Ishikawa (cell line): ENCODE data around the gene PARD3B.

Experiments
- CEBPB ChIP-seq: IDR thresholded peaks from 2 replicates; pipeline ENCODE4 v1.6.1; 2012
- CREB1 ChIP-seq: IDR thresholded peaks from 2 replicates; pipeline ENCODE4 v1.6.1; 2012; ENCODE audit warnings: low read depth
- EGR1 ChIP-seq: IDR thresholded peaks from 2 replicates; pipeline ENCODE4 v1.6.1; 2012
- EP300 ChIP-seq: IDR thresholded peaks from 2 replicates; pipeline ENCODE4 v1.6.1; 2012; ENCODE audit warnings: borderline replicate concordance
- FOXM1 ChIP-seq: IDR thresholded peaks from 2 replicates; pipeline ENCODE4 v1.6.1; 2012; ENCODE audit warnings: low read depth, borderline replicate concordance
- NFIC ChIP-seq: IDR thresholded peaks from 2 replicates; pipeline ENCODE4 v1.6.1; 2012
- RAD21 ChIP-seq: IDR thresholded peaks from 2 replicates; pipeline ENCODE4 v1.6.1; 2012; ENCODE audit warnings: low read depth
- TAF1 ChIP-seq: IDR thresholded peaks from 2 replicates; pipeline ENCODE4 v1.6.1; 2012; ENCODE audit warnings: low read depth, mild to moderate bottlenecking
- TCF12 ChIP-seq: IDR thresholded peaks from 2 replicates; pipeline ENCODE4 v1.6.1; 2012; ENCODE audit warnings: low read depth
- TEAD4 ChIP-seq: IDR thresholded peaks from 2 replicates; pipeline ENCODE4 v1.6.1; 2012
- YY1 ChIP-seq: IDR thresholded peaks from 2 replicates; pipeline ENCODE4 v1.6.1; 2012; ENCODE audit warnings: low read depth
- ZBTB7A ChIP-seq: IDR thresholded peaks from 2 replicates; pipeline ENCODE4 v1.6.1; 2012; ENCODE audit warnings: low read depth
- TF ChIP-seq, protein P1 (sequence below): IDR thresholded peaks from 2 replicates; pipeline ENCODE4 v1.6.1; 2012; ENCODE audit warnings: low read depth, mild to moderate bottlenecking
- TF ChIP-seq, protein P2 (sequence below): IDR thresholded peaks from 2 replicates; pipeline ENCODE4 v1.6.1; 2012
- TF ChIP-seq, protein P3 (sequence below): IDR thresholded peaks from 2 replicates; pipeline ENCODE4 v1.6.1; 2012

The PARD3B gene

DNA sequence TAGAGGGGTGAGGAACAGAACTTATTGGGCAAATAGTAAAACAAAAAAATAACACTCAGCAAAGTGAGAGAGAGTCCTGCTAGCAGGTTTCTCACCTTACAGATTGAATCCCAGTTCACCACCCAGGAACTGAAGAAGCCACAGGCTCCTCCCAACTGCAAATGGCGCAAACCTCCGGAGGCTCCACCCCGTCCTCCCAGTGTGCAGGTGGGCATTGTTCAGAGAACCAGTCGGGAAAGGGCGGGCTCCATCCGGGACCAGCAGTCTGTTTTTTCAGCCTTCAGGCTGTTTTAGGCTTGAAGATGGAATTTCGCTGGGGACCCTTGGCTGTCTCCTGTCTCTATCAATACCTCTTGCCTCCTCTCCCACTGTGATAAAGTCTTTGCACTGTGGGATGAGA lies 317.5 kb downstream of the PARD3B start:
- TF ChIP-seq, protein P1, sequence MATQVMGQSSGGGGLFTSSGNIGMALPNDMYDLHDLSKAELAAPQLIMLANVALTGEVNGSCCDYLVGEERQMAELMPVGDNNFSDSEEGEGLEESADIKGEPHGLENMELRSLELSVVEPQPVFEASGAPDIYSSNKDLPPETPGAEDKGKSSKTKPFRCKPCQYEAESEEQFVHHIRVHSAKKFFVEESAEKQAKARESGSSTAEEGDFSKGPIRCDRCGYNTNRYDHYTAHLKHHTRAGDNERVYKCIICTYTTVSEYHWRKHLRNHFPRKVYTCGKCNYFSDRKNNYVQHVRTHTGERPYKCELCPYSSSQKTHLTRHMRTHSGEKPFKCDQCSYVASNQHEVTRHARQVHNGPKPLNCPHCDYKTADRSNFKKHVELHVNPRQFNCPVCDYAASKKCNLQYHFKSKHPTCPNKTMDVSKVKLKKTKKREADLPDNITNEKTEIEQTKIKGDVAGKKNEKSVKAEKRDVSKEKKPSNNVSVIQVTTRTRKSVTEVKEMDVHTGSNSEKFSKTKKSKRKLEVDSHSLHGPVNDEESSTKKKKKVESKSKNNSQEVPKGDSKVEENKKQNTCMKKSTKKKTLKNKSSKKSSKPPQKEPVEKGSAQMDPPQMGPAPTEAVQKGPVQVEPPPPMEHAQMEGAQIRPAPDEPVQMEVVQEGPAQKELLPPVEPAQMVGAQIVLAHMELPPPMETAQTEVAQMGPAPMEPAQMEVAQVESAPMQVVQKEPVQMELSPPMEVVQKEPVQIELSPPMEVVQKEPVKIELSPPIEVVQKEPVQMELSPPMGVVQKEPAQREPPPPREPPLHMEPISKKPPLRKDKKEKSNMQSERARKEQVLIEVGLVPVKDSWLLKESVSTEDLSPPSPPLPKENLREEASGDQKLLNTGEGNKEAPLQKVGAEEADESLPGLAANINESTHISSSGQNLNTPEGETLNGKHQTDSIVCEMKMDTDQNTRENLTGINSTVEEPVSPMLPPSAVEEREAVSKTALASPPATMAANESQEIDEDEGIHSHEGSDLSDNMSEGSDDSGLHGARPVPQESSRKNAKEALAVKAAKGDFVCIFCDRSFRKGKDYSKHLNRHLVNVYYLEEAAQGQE, result no peak
- TF ChIP-seq ZBTB7A (no peak), CREB1 (no peak), EP300 (no peak), EGR1 (no peak), TAF1 (no peak), NFIC (no peak), TCF12 (no peak), TEAD4 (no peak), YY1 (no peak), RAD21 (no peak), CEBPB (no peak)
- TF ChIP-seq, protein P2, sequence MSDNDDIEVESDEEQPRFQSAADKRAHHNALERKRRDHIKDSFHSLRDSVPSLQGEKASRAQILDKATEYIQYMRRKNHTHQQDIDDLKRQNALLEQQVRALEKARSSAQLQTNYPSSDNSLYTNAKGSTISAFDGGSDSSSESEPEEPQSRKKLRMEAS, result no peak
- TF ChIP-seq, protein P3, sequence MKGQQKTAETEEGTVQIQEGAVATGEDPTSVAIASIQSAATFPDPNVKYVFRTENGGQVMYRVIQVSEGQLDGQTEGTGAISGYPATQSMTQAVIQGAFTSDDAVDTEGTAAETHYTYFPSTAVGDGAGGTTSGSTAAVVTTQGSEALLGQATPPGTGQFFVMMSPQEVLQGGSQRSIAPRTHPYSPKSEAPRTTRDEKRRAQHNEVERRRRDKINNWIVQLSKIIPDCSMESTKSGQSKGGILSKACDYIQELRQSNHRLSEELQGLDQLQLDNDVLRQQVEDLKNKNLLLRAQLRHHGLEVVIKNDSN, result no peak

DNA sequence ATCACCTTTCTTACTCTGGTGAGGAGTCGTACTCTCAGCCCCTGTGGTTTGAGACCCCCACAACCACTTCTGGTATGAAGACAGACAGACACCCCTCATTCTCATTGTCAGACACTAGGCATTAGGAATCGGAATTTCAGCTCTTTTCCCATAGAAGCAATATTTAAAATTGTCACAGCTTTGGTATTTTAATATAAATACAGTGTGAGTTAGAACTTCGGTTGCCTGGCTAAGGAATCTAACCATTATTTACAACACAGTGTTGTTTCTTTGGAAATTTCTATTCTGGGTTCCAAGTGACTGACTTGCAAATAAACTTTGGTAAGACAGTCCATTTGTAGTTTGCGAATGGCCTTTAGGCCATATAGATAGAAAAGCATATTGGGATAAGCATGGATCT lies 318.1 kb downstream of the PARD3B start:
- TF ChIP-seq NFIC, result no peak
- TF ChIP-seq CEBPB, result no peak
- TF ChIP-seq CREB1, result no peak
- no peak for TF ChIP-seq EP300
- TF ChIP-seq, protein P1, result no peak
- TF ChIP-seq TEAD4, result no peak
- TF ChIP-seq ZBTB7A, result no peak
- TF ChIP-seq, protein P2, result no peak
- no peak for TF ChIP-seq TAF1
- TF ChIP-seq YY1, result no peak
- no peak for TF ChIP-seq FOXM1
- TF ChIP-seq TCF12, result no peak
- no peak for TF ChIP-seq EGR1
- TF ChIP-seq RAD21, result no peak

DNA sequence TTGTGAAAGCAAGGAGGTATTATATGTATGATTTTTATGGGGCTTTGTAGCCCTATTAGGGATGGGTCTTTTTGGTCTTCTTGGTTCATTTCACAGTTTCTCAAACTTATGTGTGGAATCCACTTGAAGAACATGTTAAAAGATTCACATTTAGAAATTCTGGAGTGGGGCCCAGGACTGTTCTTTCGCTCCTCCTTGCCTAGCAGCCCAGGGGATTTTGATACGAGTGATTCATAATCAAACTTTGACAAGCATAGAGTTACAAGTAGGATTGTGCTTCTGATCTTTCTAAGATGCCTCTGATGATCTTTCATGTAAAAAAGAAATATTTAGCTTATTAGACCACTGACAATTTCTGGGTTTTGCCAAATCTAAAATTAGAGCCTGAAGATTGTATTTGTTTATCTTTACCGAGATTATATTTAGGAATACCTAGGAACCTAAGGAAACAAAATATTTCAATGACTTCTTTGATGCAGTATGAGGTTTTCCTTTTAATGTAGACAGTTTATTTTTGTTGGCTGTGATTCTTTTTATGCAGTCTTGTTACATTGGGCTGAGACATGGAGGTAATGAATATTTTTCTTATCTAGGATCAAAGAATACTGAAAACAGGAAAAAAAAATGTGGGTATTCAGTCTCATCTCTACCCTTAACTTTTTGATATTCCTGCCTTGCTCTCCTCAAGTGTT lies 324.0 kb downstream of the PARD3B start:
- no peak for TF ChIP-seq TAF1
- TF ChIP-seq RAD21, result no peak
- no peak for TF ChIP-seq YY1
- TF ChIP-seq, protein P3, result no peak
- TF ChIP-seq EP300, result no peak
- TF ChIP-seq, protein P2, result no peak
- no peak for TF ChIP-seq CEBPB
- TF ChIP-seq TCF12, result no peak
- TF ChIP-seq EGR1, result no peak
- TF ChIP-seq, protein P1, result no peak
- no peak for TF ChIP-seq ZBTB7A
- TF ChIP-seq NFIC, result no peak
- no peak for TF ChIP-seq FOXM1
- no peak for TF ChIP-seq TEAD4

DNA sequence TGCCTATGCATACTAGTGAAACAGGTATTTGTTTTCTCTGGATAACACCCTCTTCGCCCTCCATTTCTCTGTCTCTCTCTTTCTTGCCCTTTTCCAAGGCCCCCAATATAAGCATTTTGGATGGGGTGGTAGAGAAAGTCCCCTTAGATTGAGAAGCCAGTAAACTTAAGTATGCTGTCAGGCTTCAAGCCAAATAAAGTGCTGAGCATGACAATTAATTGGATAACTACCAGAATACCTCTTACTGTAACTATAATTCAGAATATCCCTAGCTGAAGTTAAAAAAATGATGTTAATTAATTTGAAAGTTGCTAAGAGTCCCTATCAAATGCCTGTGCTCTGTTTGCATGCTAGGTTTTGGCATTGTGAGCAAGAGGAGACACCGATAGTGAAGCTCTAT lies 324.8 kb downstream of the PARD3B start:
- TF ChIP-seq FOXM1, result no peak
- TF ChIP-seq, protein P3, result no peak
- TF ChIP-seq, protein P2, result no peak
- no peak for TF ChIP-seq ZBTB7A
- no peak for TF ChIP-seq RAD21
- no peak for TF ChIP-seq NFIC
- TF ChIP-seq TCF12, result no peak
- TF ChIP-seq, protein P1, result no peak
- TF ChIP-seq TAF1, result no peak
- TF ChIP-seq EGR1, result no peak
- TF ChIP-seq CEBPB, result no peak
- TF ChIP-seq YY1, result no peak
- TF ChIP-seq CREB1, result no peak
